Subcutaneous adipose tissue (tissue), 4 donors: ENCODE measurements around the gene CRBN. TPM values are rescaled to one million over a fixed set of nuclear protein-coding genes. Genes with fewer than 3 reads are reported as not detected.

Experiments used
- total RNA-seq, 4 donors: library from RNA; depleted of rRNA; stranded (reverse); fragments of >200 nt; gene quantifications; one replicate each; pipeline ENCODE4 v1.1.0, GENCODE V29; 2016
- TF ChIP-seq, protein P1 (sequence below): fragments of 450-650 bp; IDR thresholded peaks from one replicate; pipeline ENCODE4 v1.5.1; 2016; ENCODE audit warnings: low read depth, mild to moderate bottlenecking, control low read depth, antibody characterized with exemption, moderate library complexity

The CRBN gene
- total RNA-seq, 4 donors from 2014 or later = 83.2 to 190 (median 137) TPM

DNA sequence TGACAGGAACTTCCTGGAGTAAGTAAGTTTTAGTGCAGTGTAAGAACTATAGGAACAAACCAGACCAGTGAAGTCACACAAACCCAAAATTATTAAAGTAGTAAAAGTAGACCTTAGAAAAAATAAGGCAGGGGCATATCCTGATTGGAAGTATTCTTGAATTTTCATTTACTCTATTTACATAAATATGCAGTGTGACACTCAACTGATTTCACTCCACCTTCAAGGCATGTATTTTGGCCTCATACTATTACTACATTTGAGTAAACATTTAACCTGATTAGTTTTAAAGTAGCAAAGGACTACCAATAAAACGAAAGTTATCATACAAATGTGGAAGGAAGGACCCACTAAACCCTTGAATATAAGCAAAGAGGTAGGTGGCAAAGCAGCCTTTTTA, 29.9 kb downstream of the CRBN start:
- TF ChIP-seq, protein P1, sequence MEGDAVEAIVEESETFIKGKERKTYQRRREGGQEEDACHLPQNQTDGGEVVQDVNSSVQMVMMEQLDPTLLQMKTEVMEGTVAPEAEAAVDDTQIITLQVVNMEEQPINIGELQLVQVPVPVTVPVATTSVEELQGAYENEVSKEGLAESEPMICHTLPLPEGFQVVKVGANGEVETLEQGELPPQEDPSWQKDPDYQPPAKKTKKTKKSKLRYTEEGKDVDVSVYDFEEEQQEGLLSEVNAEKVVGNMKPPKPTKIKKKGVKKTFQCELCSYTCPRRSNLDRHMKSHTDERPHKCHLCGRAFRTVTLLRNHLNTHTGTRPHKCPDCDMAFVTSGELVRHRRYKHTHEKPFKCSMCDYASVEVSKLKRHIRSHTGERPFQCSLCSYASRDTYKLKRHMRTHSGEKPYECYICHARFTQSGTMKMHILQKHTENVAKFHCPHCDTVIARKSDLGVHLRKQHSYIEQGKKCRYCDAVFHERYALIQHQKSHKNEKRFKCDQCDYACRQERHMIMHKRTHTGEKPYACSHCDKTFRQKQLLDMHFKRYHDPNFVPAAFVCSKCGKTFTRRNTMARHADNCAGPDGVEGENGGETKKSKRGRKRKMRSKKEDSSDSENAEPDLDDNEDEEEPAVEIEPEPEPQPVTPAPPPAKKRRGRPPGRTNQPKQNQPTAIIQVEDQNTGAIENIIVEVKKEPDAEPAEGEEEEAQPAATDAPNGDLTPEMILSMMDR = no peak

- TF ChIP-seq, protein P1 = no peak
Measured at GRCh38 chr3:3145831-3146230, 33.7 kb downstream of the CRBN start.

DNA sequence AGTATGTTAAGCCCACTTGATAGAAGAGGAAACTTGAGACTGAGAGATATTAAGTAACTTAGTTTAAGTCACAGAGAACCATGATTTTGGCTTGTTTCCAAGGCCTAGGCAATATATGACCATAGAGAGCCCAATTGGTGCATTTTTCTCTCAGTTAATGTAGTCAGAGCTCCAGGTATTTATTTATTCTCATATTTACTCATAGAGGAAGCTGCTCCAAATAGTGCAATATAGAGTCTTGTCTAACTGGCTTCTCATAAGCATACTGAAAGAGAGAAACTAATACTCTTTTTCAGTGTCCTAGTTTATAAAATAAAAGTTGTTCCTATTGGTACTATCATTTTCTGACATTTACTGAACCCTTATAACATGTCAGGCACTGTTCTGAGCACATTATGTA, 37.6 kb downstream of the CRBN start:
- TF ChIP-seq, protein P1 = no peak

GRCh38 chr3:3137526-3137925, 42.0 kb downstream of the CRBN start:
- TF ChIP-seq, protein P1 = no peak

GRCh38 chr3:3134750-3135448, 44.6 kb downstream of the CRBN start:
- TF ChIP-seq, protein P1 = no peak

DNA sequence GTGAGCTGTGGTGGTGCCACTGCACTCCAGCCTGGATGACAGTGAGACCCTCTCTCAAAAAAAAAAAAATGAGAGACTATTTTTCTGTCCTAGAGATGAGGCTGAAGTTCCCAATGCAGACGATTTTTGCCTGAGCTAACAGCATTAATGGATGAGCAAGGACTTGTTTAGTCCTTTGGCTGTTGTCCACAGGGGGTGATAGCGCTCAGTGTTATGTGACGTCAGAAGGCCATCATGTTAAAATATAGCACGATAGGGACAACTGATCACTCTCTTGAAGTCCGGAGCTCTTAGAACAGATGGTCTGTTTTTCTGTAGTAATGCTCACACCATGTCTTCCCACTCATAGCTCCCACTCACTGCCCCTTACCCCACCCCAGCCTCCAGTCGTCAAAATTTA, 46.0 kb downstream of the CRBN start:
- TF ChIP-seq, protein P1 = no peak

- TF ChIP-seq, protein P1 = no peak
Measured at GRCh38 chr3:3129579-3129978, 49.9 kb downstream of the CRBN start.
